ENCODE results near the gene TRMT44.

Gene TRMT44

DNA sequence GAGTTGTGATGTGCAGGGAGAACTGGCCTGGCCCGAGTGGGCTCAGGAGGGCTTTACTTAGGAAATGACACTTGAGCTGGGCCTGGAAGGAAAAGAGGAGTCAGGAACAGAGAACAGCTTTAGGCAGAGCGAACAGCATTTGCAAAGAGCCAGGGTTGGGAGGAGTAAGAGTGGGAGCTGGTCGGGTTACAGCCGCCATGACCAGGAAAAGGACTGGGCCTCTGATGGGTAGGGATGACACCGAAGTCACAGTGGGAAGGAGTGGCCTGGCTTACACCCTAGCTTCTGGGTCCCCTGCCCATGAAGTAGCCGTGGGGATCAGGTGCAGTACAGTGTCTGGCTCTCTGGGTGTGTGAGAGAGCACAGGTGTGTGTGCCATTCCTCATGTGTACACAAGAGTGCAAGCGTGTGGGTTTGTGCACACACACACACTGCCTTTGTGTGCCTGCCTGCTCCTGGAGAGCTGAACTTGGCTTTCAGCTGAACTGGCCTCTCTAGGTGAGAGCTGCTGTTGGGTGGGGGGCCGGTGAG, 31.6 kb downstream of the TRMT44 start:
- TF ChIP-seq, protein P1, sequence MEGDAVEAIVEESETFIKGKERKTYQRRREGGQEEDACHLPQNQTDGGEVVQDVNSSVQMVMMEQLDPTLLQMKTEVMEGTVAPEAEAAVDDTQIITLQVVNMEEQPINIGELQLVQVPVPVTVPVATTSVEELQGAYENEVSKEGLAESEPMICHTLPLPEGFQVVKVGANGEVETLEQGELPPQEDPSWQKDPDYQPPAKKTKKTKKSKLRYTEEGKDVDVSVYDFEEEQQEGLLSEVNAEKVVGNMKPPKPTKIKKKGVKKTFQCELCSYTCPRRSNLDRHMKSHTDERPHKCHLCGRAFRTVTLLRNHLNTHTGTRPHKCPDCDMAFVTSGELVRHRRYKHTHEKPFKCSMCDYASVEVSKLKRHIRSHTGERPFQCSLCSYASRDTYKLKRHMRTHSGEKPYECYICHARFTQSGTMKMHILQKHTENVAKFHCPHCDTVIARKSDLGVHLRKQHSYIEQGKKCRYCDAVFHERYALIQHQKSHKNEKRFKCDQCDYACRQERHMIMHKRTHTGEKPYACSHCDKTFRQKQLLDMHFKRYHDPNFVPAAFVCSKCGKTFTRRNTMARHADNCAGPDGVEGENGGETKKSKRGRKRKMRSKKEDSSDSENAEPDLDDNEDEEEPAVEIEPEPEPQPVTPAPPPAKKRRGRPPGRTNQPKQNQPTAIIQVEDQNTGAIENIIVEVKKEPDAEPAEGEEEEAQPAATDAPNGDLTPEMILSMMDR (conservative IDR thresholded peaks at IDR 0.05; ENCODE audit: low read depth, low read length), result no peak
- no peak for DNase-seq (ENCODE audit: low read depth)
- no peak overlapping the region for H3K4me3 ChIP-seq (ENCODE audit: low read length)

DNA sequence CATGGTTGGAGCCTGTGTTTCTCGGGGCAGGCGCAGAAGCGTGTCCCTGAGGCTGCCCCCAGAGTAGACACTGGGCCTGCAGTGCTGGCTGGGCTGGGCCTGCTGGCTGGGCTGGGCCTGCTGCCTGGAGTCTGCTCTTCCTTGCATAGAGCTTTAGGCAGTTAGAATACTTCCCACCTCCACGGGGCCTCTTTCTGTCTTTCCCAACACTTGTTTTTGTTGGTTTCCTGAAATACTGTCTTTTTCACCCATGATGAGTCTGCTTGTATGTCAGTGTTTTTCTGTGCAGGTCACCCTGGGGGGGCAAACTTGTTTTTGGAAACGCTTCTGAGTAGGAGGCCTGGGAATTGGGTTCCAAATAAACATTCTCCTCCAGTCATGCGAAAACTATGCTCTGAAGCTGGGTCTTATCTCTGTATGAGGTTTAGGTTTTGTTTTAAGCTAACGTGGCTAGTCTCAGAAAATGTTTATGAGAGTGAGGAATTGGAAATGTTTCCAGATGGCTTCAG, 32.2 kb downstream of the TRMT44 start:
- H3K4me3 ChIP-seq (ENCODE audit: low read length), result no peak overlapping the region
- no peak for DNase-seq (ENCODE audit: low read depth)
- TF ChIP-seq, protein P1 (conservative IDR thresholded peaks at IDR 0.05; ENCODE audit: low read depth, low read length), result no peak

DNA sequence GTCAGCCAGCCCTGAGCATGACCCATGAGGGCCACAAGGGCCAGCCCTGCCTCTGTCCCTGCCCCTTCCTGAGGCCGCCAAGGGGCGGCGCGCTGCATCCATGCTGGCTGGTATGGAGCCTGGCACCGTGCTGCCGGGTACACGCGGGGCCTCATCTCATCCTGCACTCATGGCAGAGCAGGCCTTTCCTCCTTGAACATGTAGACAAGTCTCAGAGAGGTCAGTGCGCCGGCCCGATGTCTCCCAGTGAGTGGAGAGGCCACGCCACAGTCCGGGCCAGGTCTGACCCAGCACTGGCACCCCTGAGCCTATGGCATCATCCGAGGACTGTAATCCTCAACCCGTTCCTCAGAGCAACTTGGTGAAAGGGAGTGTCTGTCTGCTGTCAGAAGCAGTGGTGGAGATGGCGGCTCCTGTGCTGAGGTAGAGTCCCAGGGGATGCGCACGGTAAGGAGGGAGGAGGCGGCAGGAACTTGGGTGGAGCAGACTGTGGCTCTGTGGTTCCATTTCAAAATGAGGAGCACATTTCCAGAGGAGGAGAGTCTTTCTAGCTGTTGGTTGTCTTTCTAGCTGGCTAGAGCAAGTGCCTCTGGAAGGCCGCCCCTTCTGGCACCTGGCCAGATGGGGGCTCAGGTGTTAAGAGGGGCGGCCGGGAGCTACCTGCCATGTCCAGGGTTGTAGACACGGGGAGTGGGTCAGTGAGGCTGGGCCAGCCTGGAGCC, 32.8 kb downstream of the TRMT44 start:
- no peak overlapping the region for H3K4me3 ChIP-seq (ENCODE audit: low read length)
- DNase-seq (ENCODE audit: low read depth), result no peak

DNA sequence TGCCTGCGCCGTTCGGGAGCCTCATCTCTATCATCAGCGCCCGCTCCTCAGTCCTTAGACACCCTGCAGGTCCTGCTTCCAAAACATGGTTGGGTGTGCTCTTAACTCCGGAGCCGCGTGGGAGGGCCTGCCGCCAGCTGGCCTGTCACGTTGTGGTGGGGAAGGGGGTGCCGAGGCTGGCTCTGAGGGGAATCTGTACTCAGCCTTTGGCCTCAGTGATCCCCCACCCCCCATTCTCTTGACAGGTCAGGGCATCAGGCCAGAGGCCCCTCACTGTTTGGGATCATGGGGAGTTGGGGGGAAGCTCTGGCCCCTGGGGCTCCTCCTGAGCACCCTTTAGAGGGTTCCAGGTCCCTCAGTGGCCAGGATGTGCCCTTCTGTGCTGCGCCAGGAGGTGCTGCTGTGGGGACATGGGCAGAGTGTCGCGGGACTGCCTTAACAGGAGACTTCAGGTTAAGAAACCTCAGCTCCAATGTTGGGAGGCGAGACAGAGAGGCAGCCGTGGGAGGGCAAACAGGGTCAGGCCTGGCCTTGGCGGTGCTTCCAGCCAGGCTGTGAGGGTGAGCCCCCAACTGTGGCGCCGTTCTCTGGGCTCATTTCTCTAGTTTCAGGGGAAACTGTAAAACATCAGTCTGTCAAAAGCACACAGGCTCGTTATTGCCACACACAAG, 33.5 kb downstream of the TRMT44 start:
- DNase-seq (ENCODE audit: low read depth), result no peak
- TF ChIP-seq, protein P1 (conservative IDR thresholded peaks at IDR 0.05; ENCODE audit: low read depth, low read length), result peak; percentile 1
- no peak overlapping the region for H3K4me3 ChIP-seq (ENCODE audit: low read length)

More for the DNA sequence above, 32.8 kb downstream of the TRMT44 start:
- TF ChIP-seq, protein P1 (conservative IDR thresholded peaks at IDR 0.05; ENCODE audit: low read depth, low read length), result no peak

DNA sequence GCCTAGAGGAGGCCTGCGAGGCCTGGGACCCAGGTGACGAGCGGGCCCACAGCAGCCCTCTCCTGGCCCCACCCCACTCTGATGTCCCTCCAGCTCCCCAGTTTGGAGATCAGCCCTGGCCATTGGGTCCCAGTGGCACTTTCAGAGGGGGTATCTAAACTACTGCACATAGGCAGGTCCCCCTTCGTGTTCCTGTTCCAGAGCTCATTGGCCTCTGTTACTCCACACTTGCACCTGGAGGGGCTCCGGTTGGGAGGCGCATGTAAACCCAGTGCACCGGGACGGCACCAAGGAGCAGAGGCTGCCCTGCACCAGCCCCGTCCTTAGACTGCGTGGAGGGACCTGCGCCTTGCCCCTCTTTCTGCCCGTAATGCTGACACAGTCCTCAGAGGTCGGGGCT, 34.3 kb downstream of the TRMT44 start:
- no peak for DNase-seq (ENCODE audit: low read depth)
- TF ChIP-seq, protein P1 (conservative IDR thresholded peaks at IDR 0.05; ENCODE audit: low read depth, low read length), result no peak
- H3K4me3 ChIP-seq (ENCODE audit: low read length), result no peak overlapping the region

DNA sequence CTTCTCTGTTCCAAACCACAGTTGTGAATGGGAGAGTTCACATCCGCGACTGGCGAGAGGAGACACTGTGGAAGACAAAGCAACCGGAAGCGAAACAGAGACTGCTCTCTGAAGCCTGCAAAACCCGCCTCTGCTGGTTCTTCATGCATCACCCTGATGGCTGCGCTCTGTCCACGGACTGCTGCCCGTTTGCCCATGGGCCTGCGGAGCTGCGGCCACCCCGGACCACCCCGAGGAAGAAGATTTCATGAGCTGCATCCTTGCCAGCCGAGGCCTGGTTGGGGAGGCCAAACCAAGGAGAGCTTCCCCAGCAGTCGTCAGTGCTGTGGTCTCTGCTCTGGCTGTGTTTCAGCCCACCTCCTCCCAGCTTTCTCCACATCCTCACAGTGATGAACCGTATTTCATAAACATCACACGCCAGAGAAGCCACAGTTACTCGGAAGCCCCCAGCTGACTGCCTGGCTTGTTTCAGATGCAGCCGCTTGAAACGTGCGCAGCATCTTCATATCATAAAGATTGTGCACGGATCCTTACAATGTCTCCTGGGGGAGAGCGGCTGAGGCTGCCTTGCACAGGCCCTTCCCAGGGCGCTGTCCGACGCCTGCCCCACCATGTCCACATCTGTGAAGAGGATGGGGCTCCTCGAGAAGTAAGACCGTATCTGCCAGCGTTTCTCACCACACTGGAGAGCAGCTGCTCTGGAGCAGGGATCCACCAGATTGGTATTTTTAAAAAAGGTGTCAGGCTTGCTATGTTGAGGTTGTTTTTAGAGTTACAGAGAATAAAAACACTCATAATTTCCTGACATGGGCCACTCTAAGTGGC, 35.4 kb downstream of the TRMT44 start:
- TF ChIP-seq, protein P1 (conservative IDR thresholded peaks at IDR 0.05; ENCODE audit: low read depth, low read length), result no peak
- no peak overlapping the region for H3K4me3 ChIP-seq (ENCODE audit: low read length)
- no peak for DNase-seq (ENCODE audit: low read depth)
